PFSK-1 (cell line): Measurements from ENCODE around the gene QPCT.

Experiments used
- FOXP2 ChIP-seq: optimal IDR thresholded peaks from 2 replicates; pipeline ENCODE3; 2011; ENCODE audit warnings: borderline replicate concordance, control low read depth, inconsistent platforms; ENCODE audit not compliant: insufficient read depth; ENCODE audit errors: extremely low read length, extremely low read depth
- POLR2AphosphoS5 ChIP-seq: IDR thresholded peaks from 2 replicates; pipeline ENCODE4 v1.6.1; 2012; ENCODE audit warnings: low read depth, mild to moderate bottlenecking, control low read depth, low read length, moderate library complexity
- SIN3A ChIP-seq: IDR thresholded peaks from 2 replicates; pipeline ENCODE4 v1.6.1; 2012; ENCODE audit warnings: mild to moderate bottlenecking, low read length, moderate library complexity, borderline replicate concordance; ENCODE audit not compliant: insufficient read depth
- TAF1 ChIP-seq: IDR thresholded peaks from 2 replicates; pipeline ENCODE4 v1.6.1; 2012; ENCODE audit warnings: low read length, control low read depth, borderline replicate concordance; ENCODE audit not compliant: insufficient read depth
- TF ChIP-seq, protein P1 (sequence below), 2 experiments: IDR thresholded peaks; 2 replicates each; pipeline versions ENCODE4 v1.6.1 to v1.8.0; 2011 to 2012; ENCODE audit warnings: low read depth in 2 of 2, low read length in 2 of 2, control low read depth in 1 of 2, inconsistent platforms in 1 of 2, mild to moderate bottlenecking in 1 of 2, moderate library complexity in 1 of 2; ENCODE audit not compliant: insufficient read depth in 1 of 2

Gene QPCT

DNA sequence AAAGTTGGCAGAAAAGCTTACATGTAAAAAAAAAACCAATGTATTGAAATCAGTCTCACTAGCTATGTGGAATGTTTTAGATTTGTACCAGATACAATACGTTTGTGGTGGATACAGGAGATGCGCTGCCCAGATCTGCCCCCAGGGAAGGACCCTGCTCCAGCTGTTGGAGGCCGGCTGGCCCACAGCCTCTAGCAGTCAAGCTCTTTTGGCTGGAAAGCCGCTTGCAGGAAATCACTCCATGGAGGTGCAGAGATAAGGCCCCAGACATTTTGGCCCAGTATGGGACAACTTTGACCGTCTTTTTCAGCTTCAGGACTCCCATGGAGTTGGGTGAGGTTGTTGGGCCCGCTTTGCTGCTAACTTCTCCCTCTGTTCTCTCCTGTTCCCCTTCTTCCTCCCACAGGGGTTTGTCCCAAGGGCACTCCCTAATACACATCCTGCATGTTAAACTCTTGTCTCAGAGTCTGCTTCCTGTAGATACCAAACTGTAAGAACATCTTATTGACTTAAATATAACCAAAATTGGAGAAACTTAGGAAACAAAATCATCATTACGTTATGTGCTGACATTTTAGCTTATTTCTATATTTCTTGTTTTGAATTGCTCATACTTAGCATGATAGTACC, 1.7 kb upstream of the QPCT start:
- TF ChIP-seq SIN3A = no peak
- no peak for TF ChIP-seq POLR2AphosphoS5
- no peak for TF ChIP-seq TAF1
- TF ChIP-seq, protein P1, sequence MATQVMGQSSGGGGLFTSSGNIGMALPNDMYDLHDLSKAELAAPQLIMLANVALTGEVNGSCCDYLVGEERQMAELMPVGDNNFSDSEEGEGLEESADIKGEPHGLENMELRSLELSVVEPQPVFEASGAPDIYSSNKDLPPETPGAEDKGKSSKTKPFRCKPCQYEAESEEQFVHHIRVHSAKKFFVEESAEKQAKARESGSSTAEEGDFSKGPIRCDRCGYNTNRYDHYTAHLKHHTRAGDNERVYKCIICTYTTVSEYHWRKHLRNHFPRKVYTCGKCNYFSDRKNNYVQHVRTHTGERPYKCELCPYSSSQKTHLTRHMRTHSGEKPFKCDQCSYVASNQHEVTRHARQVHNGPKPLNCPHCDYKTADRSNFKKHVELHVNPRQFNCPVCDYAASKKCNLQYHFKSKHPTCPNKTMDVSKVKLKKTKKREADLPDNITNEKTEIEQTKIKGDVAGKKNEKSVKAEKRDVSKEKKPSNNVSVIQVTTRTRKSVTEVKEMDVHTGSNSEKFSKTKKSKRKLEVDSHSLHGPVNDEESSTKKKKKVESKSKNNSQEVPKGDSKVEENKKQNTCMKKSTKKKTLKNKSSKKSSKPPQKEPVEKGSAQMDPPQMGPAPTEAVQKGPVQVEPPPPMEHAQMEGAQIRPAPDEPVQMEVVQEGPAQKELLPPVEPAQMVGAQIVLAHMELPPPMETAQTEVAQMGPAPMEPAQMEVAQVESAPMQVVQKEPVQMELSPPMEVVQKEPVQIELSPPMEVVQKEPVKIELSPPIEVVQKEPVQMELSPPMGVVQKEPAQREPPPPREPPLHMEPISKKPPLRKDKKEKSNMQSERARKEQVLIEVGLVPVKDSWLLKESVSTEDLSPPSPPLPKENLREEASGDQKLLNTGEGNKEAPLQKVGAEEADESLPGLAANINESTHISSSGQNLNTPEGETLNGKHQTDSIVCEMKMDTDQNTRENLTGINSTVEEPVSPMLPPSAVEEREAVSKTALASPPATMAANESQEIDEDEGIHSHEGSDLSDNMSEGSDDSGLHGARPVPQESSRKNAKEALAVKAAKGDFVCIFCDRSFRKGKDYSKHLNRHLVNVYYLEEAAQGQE (IDR thresholded peaks at IDR 0.05; ENCODE audit: insufficient read depth in 1 of 2, low read depth in 2 of 2, low read length in 2 of 2) = no peak
- no peak for TF ChIP-seq FOXP2

GRCh38 chr2:37343537-37344434, 644 bp upstream of the QPCT start:
- TF ChIP-seq TAF1 (no peak), SIN3A (no peak)

GRCh38 chr2:37348155-37348554, 3.7 kb downstream of the QPCT start:
- TF ChIP-seq FOXP2 (no peak), SIN3A (no peak), POLR2AphosphoS5 (no peak), TAF1 (no peak)
- TF ChIP-seq, protein P1 (IDR thresholded peaks at IDR 0.05; ENCODE audit: insufficient read depth in 1 of 2, low read depth in 2 of 2, low read length in 2 of 2) = no peak

- TF ChIP-seq POLR2AphosphoS5 = no peak
- TF ChIP-seq TAF1 = no peak
- TF ChIP-seq SIN3A = no peak
- TF ChIP-seq, protein P1 (IDR thresholded peaks at IDR 0.05; ENCODE audit: insufficient read depth in 1 of 2, low read depth in 2 of 2, low read length in 2 of 2) = no peak
- no peak for TF ChIP-seq FOXP2
These were observed 4.9 kb downstream of the QPCT start for GRCh38 chr2:37349231-37349860.

GRCh38 chr2:37350034-37350433, 5.6 kb downstream of the QPCT start:
- TF ChIP-seq, protein P1 (IDR thresholded peaks at IDR 0.05; ENCODE audit: insufficient read depth in 1 of 2, low read depth in 2 of 2, low read length in 2 of 2) = no peak
- TF ChIP-seq SIN3A (no peak), TAF1 (no peak), FOXP2 (no peak), POLR2AphosphoS5 (no peak)
